Kidney tubule cell (primary cell): ENCODE data around the gene RGS12.

Source experiments
- DNase-seq: peaks from one replicate; pipeline ENCODE4 v3.0.0-alpha.2; 2018; ENCODE audit warnings: low spot score

RGS12 gene

DNA sequence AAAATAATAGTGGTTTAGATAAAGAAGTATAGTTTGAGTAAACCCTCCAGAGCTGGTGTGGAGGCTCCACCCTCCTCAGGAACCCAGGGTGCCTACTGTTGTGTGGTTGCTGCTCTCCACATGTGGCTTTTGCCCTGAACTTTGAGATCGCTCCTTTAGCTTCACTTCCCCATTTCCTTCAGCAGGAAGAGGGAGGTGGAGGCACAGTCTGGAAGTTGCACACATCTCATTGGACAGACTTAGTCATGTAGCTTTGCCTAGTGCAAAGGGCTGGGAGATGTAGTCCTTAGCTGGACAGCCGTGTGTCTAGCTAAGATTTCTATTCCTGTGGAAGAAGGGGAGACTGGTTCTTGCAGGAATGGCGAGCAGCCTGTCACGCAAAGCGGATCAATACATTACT is 37.9 kb downstream of the RGS12 start:
- no peak for DNase-seq

DNA sequence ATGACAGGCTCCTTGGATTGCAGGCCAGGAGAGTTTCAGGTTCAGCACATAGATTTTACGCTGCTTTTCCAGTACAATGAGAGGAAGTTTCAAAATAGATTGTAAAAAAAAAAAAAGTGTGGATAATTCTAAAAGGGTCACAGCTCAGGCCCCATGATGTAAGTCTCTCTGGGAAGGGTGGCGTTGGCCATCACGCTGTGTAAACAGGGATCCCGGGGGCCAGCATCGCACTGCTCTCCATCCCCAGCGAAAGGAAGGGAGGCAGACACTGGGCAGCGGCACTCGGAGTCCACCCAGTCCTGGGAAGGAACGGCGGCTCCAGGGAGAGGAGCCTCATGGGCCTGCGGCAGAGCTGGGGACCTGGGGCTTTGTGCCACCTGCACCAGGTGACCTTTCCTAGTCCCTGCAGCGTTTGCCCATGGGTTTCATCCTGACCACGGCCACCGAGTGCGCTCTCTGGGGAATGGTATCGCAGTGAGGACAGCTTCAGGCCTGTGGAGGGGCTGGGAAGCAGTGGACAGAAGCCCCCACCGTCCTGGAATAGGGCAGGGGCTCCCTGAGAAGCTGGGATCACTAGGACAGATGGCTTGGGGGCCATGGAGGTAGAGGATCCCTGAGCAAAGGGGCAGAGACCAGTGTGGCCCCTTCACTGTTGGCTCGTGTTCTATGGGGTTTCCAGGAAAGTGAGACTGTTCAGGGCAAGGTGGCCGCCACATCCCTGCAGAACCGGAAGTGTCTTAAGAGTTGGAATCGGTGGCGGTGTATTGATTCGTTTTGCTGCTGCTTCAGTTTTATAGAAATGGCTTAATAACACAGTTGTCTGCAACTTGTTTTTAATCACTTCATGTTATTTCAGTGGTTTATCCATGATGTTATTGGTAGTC is 38.9 kb downstream of the RGS12 start:
- no peak for DNase-seq

DNA sequence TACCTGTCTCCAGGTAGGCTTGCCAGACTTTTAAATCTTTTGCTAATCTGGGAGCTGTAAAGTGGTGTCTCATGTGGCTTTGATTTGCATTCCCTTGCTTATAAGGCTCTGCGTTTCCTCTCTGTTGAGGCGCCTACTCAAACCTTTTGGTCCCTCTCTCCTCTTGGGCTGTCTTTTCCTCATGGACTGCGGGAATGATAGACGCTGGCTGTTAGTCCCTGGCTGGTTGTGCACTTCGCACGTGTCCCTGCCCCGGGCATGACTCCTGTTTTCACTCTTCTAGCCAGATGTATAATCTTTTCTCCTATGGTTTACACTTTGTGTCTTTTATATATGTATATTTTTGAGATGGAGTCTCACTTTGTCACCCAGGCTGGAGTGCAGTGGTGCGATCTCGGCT is 39.7 kb downstream of the RGS12 start:
- DNase-seq = no peak

DNA sequence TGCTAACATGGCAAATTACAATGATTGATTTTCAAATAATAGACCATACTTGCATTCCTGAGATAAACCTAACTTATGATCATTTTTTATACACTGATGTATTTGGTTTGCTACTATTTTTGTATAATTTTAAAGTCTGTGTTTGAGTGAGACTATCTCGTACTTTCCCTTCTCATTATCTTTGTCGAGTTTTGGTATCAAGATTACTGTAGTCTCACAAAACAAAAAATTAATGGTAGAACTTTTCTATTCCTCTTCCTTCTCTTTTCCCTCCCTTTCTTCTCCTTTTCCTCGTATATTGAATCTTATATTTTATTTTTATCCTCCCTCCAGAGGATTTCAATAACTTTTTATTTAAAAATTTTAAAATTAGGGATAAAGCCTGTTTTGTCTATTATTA is 41.5 kb downstream of the RGS12 start:
- DNase-seq = no peak

DNA sequence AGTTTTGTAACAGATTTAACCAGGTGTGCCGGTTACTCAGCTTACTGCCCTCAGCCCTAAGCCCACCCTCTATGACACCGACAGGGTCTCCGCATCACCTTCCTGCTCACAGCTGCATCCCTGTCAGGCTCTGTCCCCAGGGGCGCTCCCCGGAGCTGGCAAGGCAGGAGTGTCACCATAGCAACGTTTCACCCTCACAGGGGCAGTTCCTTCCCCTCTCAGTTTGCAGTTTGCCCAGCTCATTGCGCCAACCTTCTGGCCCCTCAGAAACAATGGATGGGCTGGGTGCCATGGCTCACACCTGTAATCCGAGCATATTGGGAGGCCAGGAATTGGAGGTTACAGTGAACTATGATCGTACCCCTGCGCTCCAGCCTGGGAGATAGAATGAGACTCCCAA is 42.6 kb downstream of the RGS12 start:
- no peak for DNase-seq

DNA sequence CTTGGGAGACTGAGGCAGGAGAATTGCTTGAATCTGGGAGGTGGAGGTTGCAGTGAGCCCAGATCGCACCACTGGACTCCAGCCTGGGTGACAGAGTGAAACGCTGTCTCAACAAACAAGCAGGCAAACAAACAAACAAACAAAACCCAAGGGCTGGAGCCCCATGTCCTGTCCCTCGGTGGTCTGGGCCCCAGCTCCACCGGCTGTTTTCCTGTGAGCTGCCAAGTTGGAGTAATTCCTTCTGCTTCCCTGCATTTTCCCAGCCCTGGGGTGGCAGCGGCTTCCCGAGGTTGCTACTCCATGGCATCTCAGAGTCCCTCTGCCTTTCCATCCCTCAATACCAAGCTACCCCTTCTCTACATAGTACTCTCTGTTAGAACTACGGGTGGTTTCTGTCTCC is 43.2 kb downstream of the RGS12 start:
- DNase-seq = no peak

DNA sequence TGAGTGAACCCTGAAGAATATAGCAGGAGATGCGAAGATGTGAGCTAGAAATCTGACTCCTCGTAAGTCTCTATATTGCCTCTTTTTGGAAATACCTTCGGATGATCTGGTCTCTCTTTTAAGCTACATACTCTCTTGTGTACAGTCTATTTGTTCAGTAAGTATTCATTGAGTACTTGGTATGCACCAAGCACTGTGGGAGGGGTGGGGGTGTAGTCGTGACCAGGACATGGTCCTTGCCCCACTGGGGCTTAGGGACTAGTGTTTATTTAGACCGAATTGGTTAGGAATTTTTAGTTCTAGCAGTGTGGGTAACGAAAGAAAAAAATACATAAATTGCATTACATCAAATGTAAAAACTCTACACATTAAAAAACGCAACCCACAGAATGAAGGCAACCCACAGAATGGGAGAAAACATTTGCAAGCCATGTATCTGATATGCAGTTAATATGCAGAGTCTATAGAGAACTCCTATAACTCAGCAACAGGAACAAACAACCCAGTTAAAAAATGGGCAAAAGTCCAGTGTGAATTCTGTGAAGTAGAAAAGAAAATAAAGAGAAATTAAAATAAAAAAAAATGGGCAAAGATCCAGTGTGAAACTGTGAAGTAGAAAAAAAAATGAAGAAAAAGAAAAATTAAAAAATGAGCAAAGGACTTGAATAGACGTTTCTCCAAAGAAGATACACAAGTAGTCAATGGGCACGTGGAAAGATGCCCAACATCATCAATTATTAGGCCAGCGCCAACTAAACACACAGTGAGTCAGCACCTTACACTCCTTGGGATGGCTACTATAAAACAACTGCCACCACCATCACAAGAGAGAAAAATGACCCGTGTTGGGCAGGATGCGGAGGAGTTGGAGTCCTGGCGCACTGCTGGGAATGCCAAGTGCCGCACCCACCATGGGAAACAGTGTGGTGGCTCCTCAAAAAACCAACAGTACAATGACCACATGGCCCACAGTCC is 43.8 kb downstream of the RGS12 start:
- DNase-seq = no peak

DNA sequence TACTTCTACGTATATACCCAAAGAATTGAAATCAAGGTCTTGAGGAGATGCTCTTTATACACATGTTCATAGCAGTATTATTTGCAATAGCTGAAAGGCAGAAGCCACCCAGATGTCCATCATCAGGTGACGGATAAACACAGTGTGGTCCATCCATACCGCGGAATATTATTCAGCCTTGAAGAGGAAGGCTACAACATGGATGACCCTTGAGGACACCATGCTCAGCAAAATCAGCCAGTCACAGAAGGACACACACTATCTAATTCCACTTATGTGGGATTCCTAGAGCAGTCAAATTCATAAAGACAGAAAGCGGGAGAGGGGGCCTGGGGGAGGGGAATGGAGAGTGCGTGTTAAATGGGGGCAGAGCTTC is 44.5 kb downstream of the RGS12 start:
- DNase-seq = no peak

DNA sequence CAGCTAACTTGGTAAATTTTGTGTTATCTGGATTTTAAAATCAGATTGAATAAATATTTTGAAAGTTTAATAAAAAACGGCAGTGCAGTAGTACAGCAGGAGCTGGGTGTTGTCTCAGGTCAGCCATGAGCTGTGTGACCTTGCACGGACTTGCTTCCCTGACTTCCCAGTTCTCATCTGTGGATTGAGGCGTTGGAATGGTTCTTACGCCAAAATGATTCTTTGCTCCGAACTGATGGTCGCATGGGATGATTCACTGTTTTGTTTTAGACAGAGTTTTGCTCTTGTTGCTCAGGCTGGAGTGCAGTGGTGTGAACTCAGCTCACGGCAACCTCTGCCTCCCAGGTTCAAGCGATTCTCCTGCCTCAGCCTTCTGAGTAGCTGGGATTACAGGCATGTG is 45.0 kb downstream of the RGS12 start:
- DNase-seq = no peak

DNA sequence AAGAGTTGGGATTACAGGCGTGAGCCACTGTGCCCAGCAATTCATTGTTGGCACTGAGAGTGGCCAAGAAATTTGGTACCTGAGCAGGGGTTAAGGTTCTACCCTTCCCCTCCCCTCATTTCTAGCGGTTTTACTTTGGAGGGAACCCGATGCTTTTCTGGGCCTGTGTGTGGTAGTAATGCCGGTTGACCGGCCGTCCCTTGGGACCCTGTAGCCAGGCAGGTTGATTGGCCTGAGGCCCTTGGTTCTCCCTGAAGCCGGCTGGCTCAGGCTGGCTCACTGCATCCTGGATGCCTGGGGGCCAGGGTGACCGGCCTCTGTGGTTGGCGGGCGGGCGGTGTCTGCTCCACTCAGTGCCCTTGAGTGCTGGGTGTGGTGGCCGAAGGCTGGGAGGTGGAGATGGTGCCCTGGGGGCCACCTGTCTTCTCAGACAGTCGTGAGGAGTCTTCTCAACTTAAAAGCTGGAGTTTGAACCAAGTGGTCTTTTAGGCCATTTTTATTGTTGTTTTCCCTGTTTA is 45.6 kb downstream of the RGS12 start:
- no peak for DNase-seq

DNA sequence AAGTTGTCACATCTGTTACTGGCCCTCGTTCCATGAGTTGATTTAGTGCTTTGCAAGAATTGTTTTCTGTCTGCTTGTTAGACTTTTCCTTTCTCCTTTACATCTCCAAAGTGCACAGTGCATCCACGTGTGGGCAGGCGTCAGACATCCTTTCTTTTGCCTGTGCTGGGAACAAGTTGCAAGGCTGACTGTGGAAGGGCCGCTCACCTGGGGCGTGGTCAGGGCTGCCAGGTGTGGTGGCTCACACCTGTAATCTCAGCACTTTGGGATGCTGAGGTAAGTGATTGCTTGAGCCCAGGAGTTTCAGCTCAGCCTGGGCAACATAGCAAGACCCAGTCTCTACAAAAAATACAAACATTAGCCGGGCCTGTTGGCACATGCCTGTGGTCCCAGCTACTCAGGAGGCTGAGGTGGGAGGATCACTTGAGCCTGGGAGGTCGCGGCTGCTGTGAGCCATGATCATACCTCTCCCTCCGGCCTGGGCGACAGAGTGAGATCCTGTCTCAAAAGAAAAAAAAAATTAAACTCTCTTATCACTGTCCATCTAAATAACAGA is 46.2 kb downstream of the RGS12 start:
- DNase-seq = no peak

DNA sequence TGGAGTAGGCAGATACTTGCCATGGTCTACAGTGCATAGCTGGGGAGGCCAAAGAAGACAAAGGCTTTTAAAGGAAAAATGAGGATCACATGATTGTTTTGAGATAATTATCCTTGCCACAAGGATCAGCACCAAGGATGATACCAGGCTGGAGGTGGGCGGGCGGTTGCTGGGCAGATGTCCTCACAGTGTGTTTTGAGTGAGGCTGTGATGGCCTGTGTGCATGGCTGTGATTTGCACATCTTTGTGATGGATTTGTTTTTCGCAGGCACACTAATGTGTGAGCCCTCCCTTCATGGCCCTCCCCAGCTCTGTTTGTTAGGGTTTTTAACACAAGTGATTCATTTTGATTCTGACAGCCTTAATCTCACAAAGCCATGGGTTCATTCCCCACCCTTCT is 46.8 kb downstream of the RGS12 start:
- no peak for DNase-seq

DNA sequence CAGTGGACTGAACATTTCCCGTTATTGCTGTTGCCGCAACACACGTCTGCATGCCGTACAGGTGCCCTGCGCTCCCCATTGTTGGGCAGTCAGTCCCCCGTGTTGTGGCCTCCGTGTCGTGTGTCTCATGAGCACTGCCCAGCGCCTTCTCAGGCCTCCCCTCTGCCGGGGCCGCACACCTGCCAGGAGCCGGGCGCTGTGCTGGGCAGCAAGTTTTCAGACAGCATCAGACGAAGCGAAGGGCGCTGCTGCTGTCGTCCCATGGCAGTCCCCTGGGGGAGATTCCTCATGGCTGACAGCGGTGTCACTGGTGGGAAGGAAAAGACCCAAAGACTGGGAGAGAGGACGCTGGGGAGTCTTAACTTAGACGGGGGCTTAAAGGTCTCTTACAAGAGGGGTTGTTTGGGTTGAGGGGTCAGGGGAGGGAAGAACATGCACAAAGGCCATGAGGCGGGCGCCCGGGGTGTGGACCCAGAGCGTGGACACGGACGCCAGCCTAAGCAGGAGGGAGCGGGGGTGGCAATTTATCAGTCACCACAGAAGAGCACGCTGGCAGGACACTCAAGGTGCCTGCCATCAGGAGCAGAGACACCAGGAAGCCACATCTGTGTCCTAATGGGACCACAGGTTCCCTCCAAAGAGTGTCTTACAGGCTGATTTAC is 47.3 kb downstream of the RGS12 start:
- DNase-seq = no peak

DNA sequence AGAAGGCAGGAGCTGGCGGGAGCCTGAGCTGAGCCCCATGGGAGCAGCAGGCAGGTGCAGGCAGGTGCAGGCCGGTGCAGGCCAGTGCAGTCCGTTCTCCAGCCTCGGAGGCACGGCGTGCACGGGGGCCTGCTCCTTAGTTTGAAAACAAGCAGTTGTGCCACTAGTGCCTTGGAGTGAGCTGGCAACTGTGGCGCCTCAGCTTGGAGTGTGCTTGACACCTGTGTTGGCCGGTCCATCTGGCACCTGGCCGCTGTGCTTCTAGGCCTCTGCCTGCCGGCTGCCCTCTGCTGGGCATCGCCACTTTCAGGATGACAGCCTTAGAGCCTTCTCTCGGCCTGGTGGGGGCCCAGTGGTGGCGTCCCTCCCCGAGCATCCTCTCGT is 47.9 kb downstream of the RGS12 start:
- DNase-seq = no peak

DNA sequence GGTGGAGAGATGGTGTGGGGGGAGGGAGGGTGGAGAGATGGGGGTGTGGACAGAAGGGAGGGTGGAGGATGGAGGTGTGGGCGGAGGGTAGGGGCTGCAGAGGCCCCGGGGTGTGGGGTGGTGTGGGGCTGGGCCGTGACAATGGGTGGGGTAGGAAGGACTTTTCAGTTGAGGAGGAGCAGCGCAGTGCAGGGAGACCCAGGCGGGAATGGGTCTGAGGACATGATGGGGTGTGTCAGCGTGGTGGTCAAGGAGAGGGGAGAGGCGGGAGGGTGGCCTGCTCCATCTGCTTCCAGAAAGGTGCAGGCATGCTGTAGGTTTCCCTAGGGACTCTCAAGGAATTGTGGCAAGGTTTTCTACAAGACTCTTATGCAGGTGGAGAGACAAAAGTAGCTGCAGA is 48.9 kb downstream of the RGS12 start:
- DNase-seq = no peak

DNA sequence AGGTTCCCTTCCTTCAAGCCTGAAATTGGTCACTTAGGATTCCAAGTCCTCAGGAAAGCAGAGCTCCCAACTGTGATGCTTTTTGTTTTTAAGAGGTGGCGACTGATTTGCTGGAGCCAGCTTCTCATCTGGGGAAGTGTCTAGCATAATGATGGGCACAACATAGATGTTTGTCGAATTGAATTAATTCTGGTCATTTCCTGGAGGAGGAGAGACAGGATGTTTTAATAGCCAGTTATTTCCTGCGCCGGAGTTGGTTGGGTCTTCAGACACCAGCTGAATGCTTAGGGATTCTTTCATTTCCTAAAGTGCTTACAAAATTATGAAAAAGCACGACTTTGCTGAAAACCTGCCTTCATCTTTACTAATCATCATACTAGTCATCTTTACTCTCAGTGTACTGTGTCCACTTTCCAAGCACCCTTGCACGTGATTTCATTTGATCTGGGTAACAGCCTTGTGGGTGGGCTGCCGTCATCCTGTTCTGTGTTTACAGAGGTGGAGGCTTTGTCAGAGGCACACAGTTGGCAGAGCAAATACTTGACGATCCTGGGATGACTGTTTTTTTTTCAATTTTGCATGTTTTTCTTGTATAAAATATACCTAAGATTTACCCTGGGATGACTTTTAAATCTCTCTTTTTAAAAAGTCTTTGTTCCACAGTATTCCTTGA is 49.5 kb downstream of the RGS12 start:
- DNase-seq = no peak
